Stomach (tissue), 4 donors: ENCODE measurements around the gene PCSK7.

Experiments used
- CTCF ChIP-seq, 7 experiments: fragments of 450-650 bp in 4 of 7; fragments of 200-600 bp in 3 of 7; sonication (generic) in 3 of 7; IDR thresholded peaks; one replicate each; pipeline ENCODE4 v1.5.1; 2016 to 2019; ENCODE audit warnings: antibody characterized with exemption in 7 of 7, control low read depth in 2 of 7, mild to moderate bottlenecking in 1 of 7
- POLR2A ChIP-seq, 4 donors: fragments of 450-650 bp; IDR thresholded peaks; one replicate each; pipeline ENCODE4 v1.6.1; 2016; ENCODE audit warnings: antibody characterized with exemption in 4 of 4, control low read depth in 2 of 4, mild to moderate bottlenecking in 1 of 4, moderate library complexity in 1 of 4
- POLR2AphosphoS5 ChIP-seq, 3 donors: sonication (generic); formaldehyde crosslinking; IDR thresholded peaks; one replicate each; pipeline ENCODE4 v1.6.1; 2016; ENCODE audit warnings: antibody characterized with exemption in 3 of 3

- TF ChIP-seq POLR2AphosphoS5 (IDR thresholded peaks at IDR 0.05) (no peak), CTCF (IDR thresholded peaks at IDR 0.05) (no peak), POLR2A (IDR thresholded peaks at IDR 0.05) (no peak)
Observed at GRCh38 chr11:117229931-117230285, 2.0 kb downstream of the PCSK7 start.
